GM18508 (cell line): ENCODE results near the gene EPHA6.

ENCODE experiments used
- ATAC-seq: cut with Tn5 transposase; IDR thresholded peaks from one replicate; pipeline ENCODE4 v1.9.1; 2021; ENCODE audit warnings: moderate number of reproducible peaks; ENCODE audit not compliant: insufficient read depth, unreplicated experiment

The EPHA6 gene

GRCh38 chr3:97550408-97550807, 736.0 kb downstream of the EPHA6 start:
- no peak for ATAC-seq

- no peak for ATAC-seq
Measured at GRCh38 chr3:97552186-97552585, 737.8 kb downstream of the EPHA6 start.

GRCh38 chr3:97575742-97576141, 761.3 kb downstream of the EPHA6 start:
- ATAC-seq: no peak

- no peak for ATAC-seq
Measured at GRCh38 chr3:97576221-97576620, 761.8 kb downstream of the EPHA6 start.

- peak; percentile 73 for ATAC-seq
Measured at GRCh38 chr3:97579365-97579764, 765.0 kb downstream of the EPHA6 start.

GRCh38 chr3:97610626-97611025, 796.2 kb downstream of the EPHA6 start:
- no peak for ATAC-seq

GRCh38 chr3:97612632-97613031, 798.2 kb downstream of the EPHA6 start:
- ATAC-seq: no peak

GRCh38 chr3:97613139-97613538, 798.7 kb downstream of the EPHA6 start:
- ATAC-seq: no peak

GRCh38 chr3:97620514-97620913, 806.1 kb downstream of the EPHA6 start:
- ATAC-seq: peak; percentile 59

- ATAC-seq: no peak
Measured at GRCh38 chr3:97636465-97636864, 822.1 kb downstream of the EPHA6 start.

GRCh38 chr3:97646932-97647331, 832.5 kb downstream of the EPHA6 start:
- ATAC-seq: no peak

- ATAC-seq: no peak
Measured at GRCh38 chr3:97647441-97647982, 833.1 kb downstream of the EPHA6 start.

GRCh38 chr3:97655971-97656370, 841.6 kb downstream of the EPHA6 start:
- ATAC-seq: no peak

GRCh38 chr3:97656638-97657037, 842.2 kb downstream of the EPHA6 start:
- no peak for ATAC-seq

GRCh38 chr3:97658668-97659285, 844.4 kb downstream of the EPHA6 start:
- ATAC-seq: no peak

- no peak for ATAC-seq
Measured at GRCh38 chr3:97662264-97662663, 847.9 kb downstream of the EPHA6 start.

GRCh38 chr3:97662762-97663161, 848.4 kb downstream of the EPHA6 start:
- no peak for ATAC-seq

- no peak for ATAC-seq
Measured at GRCh38 chr3:97665896-97666295, 851.5 kb downstream of the EPHA6 start.

GRCh38 chr3:97670952-97671351, 856.6 kb downstream of the EPHA6 start:
- no peak for ATAC-seq

GRCh38 chr3:97673357-97673997, 859.1 kb downstream of the EPHA6 start:
- no peak for ATAC-seq

- no peak for ATAC-seq
Measured at GRCh38 chr3:97674461-97674860, 860.1 kb downstream of the EPHA6 start.

GRCh38 chr3:97680210-97680609, 865.8 kb downstream of the EPHA6 start:
- no peak for ATAC-seq
